HG03575 (cell line): ENCODE measurements around the gene DNAJC15.
"Not testable (repeated sequence)": the region's sequence is repeated elsewhere in the genome, so short reads cannot be mapped to it uniquely, and the experiment has no call there.

Source experiments
- ATAC-seq: cut with Tn5 transposase; IDR thresholded peaks from one replicate; pipeline ENCODE4 v1.9.1; 2021; ENCODE audit not compliant: unreplicated experiment, insufficient number of reproducible peaks, low FRiP score; ENCODE audit errors: extremely low read depth

DNAJC15 gene

GRCh38 chr13:43040581-43041368, 17.4 kb downstream of the DNAJC15 start:
- ATAC-seq, result not testable (repeated sequence)

DNA sequence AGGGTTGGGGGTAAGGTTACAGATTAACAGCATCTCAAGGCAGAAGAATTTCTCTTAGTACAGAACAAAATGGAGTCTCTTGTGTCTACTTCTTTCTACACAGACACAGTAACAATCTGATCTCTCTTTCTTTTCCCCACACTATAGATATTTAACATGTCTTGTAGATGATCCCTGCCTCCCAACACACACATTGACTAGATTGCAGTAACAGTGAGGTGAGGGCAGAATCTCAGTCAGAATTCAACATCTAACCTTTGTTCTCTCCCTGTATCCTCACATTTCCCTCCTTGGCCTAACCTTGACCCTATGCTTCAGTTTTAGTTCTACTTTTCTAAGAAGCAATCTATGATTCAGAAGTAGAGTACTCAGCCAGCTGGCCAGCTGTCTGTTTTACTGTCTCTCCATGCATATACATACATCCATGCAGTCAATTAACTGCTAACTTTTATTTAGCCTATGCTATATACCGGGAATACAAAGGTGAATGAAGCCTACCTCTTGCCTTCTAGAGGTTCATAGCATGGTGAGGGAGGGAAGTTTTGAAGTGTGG, 18.1 kb downstream of the DNAJC15 start:
- no peak for ATAC-seq

- ATAC-seq, result no peak
These were observed 19.1 kb downstream of the DNAJC15 start for GRCh38 chr13:43042410-43042921.

DNA sequence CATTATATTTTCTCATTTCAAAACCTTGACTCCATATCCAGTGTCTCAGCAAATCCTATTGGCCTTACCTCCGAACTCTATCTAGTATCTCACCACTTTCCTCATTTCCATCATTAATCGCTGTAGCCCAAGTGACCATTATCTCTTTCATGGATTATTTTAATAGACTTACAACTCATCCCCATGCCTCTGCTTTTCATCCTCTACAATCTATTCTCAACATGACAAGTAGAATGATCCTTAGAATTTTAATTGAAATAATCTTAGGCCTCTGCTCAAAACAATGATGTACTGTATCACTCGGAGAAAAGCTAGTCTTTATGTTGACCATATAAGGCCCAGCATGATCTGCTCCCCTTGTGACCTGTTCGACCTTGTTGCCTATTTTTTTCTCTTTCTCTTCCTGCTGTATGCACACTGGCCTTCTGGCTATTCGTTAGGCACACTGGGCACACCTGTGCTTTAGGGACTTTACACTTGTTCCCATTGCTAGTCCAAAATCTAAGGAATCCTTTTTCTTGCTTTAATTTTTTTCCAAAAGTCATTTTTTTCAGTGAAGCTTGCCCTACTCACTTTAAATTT, 21.4 kb downstream of the DNAJC15 start:
- no peak for ATAC-seq

- ATAC-seq, result not testable (repeated sequence)
These were observed 22.0 kb downstream of the DNAJC15 start for GRCh38 chr13:43045302-43045773.

- ATAC-seq, result no peak
These were observed 22.9 kb downstream of the DNAJC15 start for GRCh38 chr13:43046259-43046658.

DNA sequence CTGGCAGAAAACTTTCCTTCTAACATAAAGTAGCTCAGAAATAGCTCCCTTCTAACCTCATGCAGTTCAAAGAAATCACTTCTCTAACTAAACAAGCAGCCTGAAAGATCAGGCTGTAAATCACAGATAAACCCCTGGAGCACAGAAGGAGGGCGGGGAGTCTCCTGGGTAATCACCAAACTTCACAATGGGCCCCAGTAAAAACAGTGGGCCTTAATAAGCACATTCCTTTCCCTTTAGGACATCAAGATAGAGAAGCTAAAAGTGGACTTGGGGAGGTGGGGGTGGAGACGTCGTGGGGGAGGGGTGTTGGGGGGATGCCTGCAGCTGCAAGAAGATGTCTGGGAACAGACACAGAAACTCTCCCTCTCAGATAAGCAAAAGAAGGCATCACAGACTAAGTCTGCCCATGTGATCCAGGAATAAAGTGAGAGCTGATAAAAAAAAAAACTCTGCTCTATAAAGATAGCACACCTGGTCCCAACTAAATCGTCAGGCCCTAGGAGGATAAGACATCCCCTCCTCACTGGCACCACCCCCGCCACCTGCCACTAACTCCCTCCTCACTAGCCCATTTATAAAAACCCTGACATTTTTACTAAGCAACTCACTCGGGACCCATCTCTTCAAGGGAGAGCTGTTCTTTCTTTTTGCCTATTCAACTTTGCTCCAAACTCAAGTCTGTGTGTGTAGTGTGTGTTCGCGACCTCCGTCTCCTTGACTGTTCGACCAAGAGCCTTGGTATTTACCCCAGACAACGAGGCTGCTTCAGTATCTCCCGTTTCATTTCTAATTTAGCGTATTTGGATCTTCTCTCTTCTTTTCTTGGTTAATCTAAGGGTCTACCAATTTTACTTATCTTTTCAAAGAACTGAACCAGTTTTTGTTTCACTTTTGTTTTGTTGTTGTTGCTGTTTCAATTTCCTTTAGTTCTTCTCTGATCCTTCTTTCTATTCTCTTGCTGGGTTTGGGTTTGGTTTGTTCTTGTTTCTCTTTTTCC, 31.7 kb downstream of the DNAJC15 start:
- ATAC-seq, result no peak

- no peak for ATAC-seq
These were observed 34.4 kb downstream of the DNAJC15 start for GRCh38 chr13:43057653-43058317.

- ATAC-seq, result no peak
These were observed 34.9 kb downstream of the DNAJC15 start for GRCh38 chr13:43058318-43058674.

DNA sequence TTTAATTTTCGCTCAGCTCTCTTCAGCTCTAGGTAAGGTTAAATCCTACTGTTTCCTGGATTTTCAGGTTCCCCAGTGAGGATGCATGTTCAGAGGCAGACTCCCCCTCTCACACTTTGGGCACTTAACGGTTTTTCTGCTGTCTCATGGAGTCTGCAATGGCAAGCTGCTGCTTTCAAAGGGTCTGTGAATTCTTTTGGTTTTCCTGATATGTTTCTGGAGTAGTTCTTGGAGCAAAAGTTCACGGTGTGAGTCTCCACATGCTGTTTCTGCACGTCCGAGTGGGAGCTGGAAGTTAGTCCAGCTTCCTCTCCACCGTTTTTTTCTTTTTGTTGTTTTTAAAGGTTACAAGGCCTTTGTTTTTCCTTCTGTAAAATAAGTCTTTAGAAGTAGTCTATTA, 35.4 kb downstream of the DNAJC15 start:
- no peak for ATAC-seq

GRCh38 chr13:43059779-43060178, 36.4 kb downstream of the DNAJC15 start:
- not testable (repeated sequence) for ATAC-seq

- ATAC-seq, result not testable (repeated sequence)
These were observed 37.4 kb downstream of the DNAJC15 start for GRCh38 chr13:43060806-43061205.

DNA sequence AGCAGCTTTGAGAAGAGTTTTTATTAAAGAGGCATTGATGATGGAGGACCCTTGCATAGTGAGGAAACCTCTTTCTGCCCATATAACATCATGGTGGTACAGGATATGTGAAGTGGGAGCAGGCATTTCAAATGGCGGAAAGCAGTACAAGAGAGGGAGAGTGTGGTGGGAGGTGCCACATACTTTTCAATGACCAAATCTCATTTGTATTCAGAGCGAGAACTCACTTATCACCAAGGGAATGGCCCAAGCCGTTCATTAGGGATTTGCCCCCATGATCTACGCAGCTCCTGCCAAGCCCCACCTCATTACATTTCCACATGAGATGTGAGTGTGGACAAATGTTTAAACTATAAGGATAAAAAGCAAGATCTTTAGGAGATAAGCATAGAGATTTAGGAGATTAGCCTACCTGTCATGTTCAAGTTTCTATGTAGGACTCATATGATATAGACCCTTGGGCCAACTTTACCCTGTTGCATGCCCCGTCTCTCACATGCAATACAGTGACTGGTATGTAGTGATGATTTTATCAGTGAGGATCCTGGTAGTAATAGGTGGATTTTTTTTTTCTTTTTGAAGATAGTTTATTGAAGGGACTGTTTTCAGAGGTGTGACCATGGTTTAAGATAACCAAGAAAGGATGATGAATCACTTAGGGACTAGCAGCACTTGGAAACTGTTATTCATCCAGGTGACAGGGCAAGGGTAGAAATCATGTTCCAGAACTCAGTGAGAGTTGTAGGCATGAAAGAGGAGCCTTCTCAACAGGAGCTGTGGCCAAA, 38.3 kb downstream of the DNAJC15 start:
- no peak for ATAC-seq

DNA sequence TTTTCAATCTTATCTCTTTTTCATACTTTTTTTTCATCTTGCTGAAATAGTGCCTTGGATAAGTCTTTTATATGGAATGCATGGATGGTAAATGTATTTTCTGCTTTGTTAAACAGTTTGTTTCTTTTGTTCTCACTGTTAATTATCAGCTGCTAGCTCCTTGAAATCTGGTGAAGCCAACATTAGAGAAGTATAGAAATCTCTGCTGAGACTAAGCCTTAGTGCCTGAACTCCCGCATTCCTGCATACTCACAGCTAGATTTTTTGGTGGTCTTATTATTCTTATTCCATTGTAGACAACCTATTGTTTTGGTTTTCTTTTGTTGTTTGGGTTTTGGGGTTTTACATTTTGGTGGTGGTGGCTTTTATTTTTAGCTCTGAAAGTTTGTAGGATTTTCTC, 48.4 kb downstream of the DNAJC15 start:
- ATAC-seq, result no peak

DNA sequence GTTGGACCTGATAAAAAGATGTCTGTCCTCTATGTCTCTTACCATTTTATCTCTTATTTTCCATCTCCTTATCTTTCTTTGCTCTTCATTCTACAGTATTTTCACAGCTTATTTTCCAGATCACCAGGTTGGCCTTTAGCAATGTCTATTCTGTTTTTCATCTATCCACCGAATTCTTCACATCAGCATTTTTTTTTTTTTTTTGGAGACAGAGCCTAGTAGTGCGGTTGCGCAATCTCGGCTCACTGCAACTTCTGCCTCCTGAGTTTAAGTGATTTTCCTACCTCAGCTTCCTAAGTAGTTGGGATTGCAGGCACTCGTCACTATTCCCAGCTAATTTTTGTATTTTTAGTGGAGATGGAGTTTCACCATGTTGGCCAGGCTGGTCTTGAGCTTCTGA, 49.0 kb downstream of the DNAJC15 start:
- ATAC-seq, result no peak

DNA sequence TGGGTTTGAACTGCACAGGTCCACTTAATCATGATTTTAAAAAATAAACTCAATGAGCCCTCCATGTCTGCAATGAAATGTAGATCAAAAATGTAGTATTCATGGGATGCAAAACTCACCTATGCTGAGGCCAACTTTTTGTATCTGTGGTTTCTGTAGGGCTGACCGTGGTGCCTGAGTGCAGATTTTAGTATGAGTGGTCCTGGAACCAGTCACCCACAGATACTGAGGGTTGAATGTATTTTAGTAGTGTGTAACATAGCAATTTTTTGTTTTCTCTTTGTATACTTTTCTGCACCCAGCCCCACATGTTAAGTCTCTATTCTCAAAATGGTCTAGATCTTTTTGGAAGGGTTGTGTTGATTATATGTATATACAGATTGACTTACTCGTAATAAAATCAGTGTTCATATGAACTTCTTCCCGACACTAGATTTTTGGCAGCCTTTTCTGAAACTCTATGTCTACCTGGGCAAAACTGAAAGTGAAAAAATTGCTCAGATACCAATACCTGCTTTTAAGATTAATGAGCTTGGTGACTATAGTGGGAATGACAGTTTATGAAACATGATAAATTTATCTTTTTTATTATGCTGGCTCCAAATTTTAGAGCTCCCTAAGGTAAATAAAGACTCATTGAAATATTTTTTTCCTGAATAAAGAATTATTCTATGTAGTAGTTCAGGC, 51.6 kb downstream of the DNAJC15 start:
- no peak for ATAC-seq

- not testable (repeated sequence) for ATAC-seq
These were observed 52.1 kb downstream of the DNAJC15 start for GRCh38 chr13:43075511-43075902.
